Activated naive CD4-positive, alpha-beta T cell (primary cell): ENCODE results near the gene TEDC1.
A peak's percentile ranks its signal among the peaks of the same experiment; 100 is the strongest.

Experiments used
- DNase-seq, 4 experiments: peaks; one replicate each; lab custom pipeline; 2025; lab: John Stamatoyannopoulos, UW

TEDC1 gene

DNA sequence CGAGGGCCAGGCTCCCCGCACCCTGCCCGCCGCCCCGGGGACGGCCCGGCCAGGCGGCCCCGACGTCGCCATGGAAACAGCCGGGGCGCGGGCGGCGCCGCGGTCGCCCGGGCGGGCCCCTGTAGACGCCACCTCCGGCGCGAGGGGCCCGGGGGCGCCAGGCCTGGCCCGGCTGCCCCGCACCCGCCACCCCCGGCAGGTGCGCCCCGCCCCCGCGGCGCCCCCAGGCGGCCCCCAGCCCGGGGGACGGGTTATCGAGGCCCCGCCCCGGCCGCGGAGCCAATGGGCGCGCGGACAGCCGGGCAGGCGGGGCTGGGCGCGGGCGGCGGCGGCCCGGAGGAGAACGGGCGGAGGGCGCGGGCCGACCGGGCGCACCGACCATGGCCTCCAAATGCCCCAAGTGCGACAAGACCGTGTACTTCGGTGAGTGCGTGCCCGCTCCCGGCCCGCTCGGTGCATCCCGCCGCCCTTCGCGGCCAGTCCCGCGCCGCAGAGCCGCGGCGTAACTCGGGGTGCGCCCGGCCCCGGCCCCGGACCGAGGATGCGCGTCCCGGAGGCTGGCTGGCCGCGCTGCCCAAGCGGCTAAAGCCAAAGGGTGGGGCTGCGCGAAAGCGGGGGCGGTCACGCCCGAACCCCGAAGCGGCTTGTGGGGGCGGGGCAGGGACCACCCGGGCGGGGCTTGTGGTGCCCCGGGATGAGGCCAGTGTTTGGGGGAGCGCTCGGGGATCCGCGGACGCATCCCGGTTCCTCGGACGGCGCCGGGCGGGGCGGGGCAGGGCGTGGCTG lies 16.4 kb upstream of the TEDC1 start, which contains the start of gene CRIP2:
Gene CRIP2 (plus strand): TSS at position 339 of the 786 bp plus-strand sequence. CDS start 42 bp downstream, at position 381.
- peak in 1 of 4 experiments; percentile 18 for DNase-seq

DNA sequence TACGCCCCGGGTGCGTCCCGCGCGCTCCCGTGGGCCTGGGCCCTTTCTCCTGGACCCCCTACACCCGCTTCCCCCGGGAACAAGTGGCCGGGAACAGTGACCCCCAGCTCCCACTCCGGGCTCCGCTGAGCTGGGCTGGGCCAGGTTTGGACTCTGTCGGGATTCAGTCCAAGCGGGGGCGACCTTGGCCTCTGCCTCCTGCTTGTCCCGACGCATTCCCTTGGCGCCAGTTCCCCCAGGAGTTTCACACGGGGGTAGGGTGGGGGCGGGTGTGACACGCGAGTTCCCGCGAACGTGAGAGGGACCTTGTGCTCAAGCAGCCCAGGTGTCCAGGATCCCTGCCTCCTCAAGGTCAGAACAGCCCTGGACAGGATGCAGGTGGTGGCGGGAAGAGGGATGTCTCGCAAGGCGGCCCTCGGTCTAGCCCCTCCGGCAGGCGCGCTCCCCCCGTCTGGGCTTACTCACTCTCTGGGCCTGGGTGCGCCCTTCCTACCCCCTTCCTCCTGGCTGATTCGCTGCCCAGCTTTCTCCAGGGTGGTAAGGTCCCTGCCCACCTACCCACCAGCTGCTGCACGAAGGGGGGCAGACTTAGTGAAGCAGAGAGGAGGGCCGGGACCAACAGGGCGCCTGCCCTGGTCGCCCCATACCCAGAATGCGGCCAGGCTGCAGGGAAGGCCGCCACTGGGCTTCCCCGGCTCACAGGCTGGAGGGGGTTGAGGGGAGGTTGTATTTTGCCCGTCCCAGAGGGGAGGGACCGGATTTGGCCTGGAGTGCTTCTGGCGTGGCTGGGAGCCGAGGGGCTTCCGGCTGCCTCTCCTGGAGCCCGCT lies 15.6 kb upstream of the TEDC1 start:
- DNase-seq: no peak

DNA sequence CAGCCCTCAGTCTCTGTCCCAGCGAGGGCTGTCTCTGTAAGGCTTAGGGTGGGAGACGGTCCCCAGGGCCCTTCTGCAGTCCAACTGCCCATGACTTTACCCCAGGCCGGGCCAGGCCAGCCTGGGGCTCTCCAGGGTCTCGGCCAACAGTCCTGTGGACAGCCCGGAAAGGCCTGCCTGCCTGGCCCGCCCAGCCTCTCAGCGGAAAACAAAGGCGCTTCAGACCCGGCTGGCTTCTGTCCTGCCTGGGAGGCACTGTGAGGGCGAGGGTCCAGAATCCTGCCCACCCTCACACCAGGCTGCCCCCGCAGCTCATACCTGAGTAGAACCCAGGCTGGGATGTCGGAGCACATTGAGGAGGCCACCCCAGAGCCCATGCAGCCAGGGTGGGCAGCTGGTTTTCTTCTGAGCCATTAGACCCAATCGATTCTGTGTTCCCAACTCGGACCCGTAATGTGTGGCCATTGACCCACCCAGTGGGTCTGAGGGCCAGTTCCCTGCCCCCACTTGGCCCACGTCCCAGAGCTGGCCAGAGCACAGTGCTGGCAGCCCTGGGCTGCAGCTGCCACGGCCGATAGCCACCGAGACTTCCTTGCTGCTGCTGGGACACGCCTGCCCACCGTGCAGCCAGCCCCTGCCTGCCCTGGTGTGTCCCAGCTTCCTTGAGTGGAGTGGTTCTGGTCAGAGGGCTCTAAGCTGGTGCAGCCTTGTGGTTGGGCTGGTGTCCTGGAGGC lies 14.8 kb upstream of the TEDC1 start:
- DNase-seq: no peak

DNA sequence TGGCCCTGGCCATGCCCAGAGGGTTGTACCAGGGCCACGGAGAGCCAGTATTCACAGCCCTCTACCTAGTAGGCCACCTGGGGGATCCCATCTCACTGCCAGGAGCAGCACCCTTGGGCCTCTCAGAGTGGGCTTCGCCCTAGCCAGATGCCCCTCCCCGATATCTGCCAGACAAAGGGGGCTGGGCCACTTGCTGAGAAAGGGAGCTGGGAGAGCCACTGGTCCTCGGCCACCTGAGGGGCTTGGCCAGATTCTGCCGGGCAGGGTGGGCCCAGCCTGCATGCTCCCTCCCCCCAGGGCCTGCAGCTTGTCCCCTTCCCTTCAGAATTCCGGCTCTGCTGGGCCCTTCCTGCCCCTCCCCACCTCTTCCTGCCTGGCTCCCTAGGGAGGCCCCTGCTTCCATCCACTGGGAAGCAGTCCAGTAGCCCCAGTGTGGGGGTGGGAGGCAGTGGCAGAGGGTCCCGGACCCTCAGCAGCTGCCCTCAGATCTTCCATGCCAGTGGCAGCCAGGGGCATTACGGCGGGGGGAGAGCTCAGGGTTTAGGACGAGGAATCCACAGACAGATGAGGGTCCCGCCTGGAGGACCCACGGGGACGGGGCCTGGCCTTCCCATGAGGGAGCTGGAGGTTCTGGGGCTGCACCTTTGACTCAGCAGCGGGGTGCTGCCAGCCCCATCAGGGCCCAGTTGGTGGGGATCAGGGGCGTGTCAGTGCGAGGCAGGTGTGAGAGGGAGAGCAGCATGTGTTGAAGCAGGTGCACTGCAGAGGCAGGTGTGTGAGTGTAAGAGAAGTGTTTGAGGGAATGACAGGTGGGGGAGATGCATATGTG lies 14.0 kb upstream of the TEDC1 start:
- DNase-seq: no peak

DNA sequence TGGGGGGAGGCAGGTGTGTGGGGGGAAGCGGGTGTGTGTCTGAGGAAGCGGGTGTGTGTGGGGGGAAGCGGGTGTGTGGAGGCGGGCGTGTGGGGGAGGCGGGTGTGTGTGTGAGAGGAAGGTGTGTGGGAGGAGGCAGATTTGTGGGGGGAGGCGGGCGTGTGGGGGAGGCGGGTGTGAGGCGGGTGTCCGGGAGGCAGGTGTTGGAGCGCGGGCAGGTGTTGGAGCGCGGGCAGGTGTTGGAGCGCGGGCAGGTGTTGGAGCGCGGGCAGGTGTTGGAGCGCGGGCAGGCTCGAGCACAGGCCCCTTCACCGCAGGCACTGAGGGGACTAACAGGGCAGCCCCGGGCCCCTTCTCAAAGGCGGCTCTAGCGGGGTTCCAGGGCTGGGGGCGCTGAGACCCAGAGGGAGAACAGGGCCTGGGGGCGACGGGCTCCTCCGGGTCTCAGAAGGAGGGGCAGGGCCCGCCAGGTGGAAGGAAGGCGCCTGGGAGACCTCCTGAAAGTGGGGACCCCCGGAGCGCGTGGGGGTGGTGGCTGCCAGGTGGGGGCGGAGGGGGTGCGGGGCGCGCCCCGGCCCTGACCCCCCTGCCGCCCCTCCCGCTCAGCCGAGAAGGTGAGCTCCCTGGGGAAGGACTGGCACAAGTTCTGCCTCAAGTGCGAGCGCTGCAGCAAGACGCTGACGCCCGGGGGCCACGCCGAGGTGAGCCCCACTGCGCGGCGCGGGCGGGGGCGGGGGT lies 13.2 kb upstream of the TEDC1 start:
- DNase-seq: peak in 2 of 4 experiments; percentile 59 to 64

DNA sequence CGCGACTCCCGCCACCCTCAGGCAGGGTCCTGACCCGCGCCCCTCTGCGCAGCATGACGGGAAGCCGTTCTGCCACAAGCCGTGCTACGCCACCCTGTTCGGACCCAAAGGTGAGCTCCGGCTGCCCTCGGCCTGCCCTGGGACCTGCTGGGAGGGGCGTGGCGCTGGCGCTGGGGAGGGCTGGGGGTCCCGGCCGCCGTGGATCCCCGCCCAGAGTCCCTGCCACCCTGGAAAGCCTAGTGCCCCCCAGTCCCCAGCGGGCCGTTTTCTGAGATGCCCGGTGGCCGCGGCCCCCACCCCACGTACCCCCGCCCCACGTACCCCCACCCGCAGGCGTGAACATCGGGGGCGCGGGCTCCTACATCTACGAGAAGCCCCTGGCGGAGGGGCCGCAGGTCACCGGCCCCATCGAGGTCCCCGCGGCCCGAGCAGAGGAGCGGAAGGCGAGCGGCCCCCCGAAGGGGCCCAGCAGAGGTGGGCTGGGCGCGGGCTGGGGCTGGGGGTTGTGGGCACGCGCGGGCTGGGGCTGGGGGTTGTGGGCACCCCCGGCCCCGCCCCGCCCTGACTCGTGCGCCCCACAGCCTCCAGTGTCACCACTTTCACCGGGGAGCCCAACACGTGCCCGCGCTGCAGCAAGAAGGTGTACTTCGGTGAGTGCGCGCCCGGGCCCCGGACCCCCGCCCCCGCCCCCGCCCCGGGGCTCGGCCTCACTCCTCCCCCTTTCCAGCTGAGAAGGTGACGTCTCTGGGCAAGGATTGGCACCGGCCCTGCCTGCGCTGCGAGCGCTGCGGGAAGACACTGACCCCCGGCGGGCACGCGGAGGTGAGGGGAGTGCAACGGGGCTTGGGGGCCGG lies 12.4 kb upstream of the TEDC1 start:
- peak in 1 of 4 experiments; percentile 35 for DNase-seq

DNA sequence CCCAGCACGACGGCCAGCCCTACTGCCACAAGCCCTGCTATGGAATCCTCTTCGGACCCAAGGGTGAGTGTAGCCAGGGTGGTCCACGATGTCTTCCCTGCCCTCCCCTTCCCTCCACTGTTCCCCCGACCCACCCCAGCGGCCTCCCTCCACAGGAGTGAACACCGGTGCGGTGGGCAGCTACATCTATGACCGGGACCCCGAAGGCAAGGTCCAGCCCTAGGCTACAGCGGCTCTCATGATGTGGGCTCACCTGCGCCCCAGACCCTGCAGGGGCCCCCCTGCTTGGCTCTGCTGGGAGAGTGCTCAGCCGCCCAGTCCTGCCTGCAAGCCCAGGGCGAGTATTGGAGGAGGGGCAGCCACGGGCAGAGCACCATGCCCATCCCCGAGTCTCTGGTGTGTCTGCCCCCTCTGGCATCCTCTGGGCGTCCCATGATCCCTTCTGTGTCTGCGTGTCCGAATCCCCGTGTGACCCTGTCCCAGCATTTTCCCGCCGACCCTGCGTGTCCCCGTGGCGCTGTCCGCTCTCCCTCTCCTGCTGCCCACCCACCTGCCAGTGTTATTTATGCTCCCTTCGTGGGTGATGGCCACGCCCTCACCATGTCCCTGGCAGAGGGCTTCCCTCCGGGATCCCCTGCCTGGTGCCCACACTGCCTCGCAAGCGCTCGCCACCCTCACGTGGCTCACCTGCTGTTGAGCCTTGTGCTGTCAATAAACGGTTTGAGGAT lies 11.5 kb upstream of the TEDC1 start:
- no peak for DNase-seq

DNA sequence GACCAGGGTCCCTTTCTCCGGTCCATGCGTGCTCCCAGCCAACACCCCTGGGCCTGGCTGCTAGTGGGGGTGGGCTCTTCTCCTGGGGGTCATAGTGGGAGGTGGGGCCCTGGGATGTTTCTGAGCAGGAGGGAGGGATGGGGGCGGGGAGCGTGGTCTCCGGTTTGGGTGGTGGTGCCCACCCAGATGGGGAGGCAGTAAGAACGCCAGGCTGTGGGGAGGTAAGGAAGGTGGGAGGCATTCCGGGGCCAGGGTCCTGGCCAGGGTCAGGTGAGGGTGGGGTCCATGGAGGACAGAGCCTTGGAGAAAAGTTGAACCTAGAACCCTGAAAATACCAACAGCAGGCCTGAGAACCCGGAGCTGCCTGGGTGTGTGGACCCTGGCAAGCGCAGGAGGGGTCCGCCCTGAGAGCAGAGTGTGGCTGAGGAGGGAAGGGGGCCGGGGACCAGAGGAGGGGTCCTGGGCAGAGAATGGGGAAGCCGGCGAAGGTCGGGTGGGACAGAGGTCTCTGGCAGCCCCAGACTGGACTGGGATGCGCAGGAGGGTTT lies 10.8 kb upstream of the TEDC1 start:
- DNase-seq: no peak

DNA sequence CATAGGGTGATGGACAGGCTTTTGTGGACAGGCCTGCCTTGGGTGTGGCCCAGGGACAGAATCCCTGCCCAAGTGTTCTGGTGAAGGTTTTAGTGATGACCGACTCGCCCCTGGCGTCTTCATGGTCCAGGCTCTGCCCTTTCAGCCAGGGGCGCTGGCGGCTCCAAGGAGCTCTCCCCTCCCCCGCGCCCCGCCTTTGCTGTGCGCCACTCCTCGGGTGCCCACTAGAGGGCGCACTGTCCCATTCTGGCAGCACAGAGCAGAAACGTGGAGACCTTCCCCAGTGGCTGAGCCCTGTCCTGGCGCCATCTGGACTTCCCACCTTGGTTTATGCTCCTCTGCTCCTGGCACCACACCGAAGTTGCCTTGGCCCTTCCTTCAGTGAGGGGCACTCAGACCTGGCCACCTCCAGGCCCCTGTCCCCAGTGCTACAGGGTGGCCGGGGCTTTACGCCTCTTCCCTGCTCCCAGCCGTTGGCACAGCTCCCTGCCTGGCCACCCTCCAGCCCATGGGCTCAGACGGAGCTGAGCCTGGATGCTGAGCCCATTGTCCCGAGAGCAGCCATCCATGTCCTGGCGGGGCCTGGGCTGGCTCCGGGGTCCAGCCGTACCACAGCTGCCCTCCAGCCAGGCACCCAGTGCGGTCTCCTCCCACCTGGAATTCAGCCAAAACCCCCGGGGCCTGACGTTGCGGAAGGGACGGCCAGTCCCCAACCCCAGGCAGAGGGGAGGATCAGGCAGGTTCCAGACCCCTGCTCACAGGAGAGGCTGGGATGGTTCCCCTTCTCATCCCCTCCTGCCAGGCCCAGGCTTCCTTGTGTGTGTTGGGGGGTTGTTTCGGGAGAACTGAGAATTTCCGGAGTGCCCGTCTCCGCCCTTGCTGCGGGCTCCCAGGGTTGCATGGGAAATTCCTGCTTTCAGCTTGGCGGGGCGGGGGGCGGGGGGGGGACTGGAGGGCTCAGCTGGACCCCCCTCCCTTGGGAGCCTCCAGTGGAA lies 9.9 kb upstream of the TEDC1 start:
- peak; percentile 81 to 88 (median 85) for DNase-seq

DNA sequence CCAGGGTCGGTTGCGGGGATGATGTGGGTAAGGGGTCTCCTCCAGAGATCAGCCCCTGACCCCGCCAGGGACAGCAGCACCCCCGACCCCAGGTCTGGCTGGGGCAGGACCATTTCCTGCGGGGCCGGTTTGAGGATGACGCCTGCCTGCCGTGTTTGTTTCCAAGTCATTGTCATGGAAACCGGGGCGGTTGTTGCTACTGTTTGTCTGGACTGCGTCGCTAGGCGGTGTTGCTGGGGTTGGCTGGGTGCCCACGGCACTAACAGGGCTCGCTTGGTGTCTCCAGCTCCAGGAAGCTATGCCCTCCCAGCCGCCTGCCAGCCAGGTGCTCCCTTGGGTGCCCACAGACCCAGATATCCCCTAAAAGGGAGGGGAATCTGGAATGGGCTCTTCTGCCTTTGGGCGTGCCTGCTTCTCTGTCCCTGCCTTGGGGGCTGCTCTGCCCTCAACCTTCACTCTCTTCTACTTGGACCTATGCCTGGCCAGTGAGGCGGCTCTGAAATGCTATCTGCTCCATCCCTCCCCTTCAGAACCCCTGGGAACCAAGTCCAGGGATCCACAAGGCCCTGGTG lies 9.1 kb upstream of the TEDC1 start:
- peak; percentile 59 to 90 (median 78) for DNase-seq

DNA sequence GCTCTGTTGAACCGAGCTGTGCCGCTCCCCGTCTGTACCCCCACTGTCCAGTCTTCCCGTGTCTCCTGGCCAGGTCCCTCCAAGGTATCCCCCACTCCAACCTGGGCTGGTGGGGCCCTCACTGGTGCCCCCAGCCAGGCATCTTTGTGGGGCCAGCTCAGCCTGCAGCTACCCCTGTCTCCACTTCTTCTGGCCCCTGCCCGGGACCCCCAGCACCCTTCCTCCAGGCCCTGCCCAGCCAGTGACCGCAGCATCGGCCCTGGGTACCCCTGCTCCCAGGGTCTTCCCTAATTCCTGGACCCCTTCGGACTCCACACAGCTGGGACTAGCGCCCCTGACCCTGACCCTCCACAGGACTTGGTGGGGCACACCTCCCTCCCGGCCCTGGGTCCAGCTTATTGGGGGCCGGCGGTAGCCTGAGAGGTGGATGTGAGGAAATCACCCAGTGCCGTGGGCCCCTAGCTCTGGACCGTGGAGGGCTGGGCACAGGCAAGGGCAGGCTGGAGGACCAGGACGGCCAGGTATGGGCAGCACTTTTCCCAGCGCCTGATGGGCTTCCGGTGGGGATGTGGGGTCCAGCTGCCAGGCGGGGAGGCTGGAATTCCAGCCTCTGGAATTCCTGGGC lies 8.4 kb upstream of the TEDC1 start:
- no peak for DNase-seq

DNA sequence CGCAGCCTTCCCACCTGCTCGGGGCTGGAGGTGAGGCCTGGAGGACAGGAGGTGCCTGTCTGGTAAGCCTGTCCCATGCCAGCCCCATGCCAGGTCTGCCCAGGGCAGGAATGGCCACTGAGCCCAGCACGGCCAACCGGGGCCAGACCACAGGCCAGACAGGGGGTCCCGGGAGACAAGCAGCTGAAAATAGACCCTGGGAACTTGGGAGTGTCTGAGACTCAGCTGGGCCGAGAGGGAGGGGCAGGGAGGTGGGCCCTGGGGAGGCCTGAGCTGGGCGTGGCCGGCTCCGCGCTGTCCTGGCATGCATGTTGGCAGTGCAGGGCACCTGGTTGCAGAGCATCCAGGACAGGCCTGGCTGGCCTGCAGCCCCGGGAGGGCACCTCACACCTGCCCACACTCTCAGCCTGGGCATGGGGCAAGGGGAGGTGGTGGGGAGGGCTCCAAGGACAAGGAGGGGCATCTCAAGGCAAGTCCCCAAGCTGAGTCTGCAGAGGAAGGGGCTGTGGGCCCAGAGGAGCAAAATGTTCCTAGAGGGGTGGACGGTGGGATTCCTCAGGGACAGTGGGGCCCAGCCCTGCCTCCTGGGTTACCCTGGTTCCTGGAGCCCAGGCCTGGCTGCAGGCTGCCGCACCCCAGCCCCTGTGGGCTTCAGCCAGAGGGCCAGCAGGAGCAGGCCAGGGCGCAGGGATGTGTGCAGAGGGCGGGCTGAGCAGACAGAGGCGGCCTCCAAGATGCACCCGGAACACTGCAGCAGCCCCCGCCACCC lies 7.6 kb upstream of the TEDC1 start:
- no peak for DNase-seq

DNA sequence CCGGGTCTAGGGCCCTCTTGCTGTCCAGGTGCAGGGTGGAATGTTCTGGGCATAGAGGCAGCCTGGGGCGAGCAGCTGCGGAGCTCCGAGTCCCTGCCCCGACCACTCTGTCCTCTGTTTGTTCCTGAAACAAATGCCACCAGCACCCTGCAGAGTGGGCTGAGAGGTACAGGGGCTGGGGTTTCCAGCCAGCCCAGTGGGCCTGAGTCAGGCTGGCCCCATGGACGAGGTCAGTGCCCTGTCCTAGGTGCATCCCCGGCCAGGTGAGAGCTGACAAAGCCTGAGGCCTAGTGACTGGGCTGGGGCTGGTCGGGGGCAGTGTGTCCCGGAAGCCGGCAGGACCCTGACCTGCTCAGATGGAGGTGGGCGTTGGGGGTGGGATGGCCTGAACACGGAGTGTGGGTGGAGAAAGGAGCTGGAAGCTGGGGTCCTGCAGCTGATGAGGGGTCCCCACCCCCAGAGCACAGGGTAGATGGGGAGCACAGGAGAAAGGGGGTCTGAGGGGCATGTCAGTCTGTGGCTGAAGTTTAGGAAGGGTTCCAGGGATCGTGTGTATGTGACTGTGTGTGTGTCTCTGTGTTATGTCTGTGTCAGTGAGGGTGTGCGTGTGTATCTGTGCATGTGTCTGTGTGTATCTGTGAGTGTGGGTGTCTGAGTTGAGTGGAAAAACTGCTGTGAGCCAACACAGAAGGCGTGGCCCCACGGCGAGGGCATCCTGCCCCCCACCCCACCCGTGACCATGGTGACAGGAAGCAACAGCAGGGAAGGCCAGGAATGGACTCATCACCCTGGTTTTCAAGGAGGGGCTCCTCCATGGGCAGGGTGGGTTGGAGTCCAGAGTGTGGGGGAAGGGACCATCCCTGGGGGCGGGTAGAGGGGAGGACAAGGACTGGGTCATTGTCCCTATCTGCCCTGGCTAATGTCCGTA lies 6.7 kb upstream of the TEDC1 start:
- peak in 2 of 4 experiments; percentile 46 to 52 for DNase-seq

DNA sequence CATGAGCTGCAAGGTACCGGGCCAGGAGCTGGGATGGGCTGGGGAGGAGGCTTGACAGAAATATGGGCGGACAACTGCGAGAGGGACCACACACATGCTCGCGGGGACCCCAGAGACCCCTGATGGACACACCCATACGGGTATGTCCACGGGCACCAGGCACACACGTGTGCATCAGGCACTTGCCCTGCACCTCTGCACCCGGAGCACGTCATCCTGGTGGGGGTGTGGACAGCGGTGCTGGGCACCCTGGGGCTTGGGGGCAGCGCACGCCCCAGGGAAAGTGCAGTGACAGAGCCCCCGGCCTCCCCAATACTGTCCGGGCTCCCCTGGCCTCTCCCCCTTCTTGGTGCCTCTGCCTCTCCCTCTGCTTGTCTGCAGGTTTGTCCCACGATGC lies 6.1 kb upstream of the TEDC1 start:
- no peak for DNase-seq

DNA sequence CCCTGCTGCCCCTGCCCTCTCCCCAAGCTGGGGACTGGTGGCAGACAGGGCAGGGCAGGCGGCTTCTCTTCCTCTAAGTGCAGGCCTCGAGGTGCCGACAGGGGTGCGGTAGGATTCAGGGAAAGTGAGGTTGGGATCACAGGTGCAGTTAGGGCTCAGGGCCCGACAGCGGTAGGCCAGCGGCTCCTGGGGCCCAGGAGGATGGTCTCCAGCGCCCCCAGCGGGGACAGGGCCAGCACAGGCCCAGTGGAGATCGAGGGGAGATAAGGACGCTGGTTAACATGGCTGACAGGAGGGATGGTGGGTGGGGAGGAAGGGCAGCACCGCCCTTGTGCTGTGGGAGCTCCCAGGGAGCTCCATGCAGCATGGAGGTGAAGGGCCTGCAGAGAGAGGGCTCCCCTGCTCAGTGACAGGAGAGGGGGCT lies 5.3 kb upstream of the TEDC1 start:
- DNase-seq: peak in 1 of 4 experiments; percentile 23
